Fibroblast of lung (primary cell): ENCODE measurements around the gene ACTR8. TPM values are rescaled to one million over a fixed set of nuclear protein-coding genes. Genes with fewer than 3 reads are reported as not detected.
"Not testable (repeated sequence)": the region's sequence is repeated elsewhere in the genome, so short reads cannot be mapped to it uniquely, and the experiment has no call there.

Source experiments
- DNase-seq, 2 donors: peaks; one replicate each; pipeline versions ENCODE4 v3.0.0 to v3.0.0-alpha.2; 2010; ENCODE audit warnings: low read depth in 2 of 2
- H2AFZ ChIP-seq: 2 replicates; pipeline ENCODE4 v1.5.1; 2012; ENCODE audit warnings: low read length, control low read depth, inconsistent platforms
- H3K27ac ChIP-seq: 2 replicates; pipeline ENCODE4 v1.5.1; 2011; ENCODE audit warnings: low read length, control low read depth; ENCODE audit not compliant: insufficient read depth
- H3K27me3 ChIP-seq: 2 replicates; pipeline ENCODE4 v1.5.1; 2011; ENCODE audit warnings: mild to moderate bottlenecking, low read length; ENCODE audit not compliant: control insufficient read depth, insufficient read depth
- H3K36me3 ChIP-seq: 2 replicates; pipeline ENCODE4 v1.5.1; 2011; ENCODE audit warnings: low read length; ENCODE audit not compliant: control insufficient read depth, insufficient read depth
- H3K4me1 ChIP-seq: 2 replicates; pipeline ENCODE4 v1.5.1; 2011; ENCODE audit warnings: low read length; ENCODE audit not compliant: control insufficient read depth, insufficient read depth; ENCODE audit errors: extremely low read depth
- H3K4me2 ChIP-seq: 2 replicates; pipeline ENCODE4 v1.5.1; 2011; ENCODE audit warnings: low read length, control low read depth; ENCODE audit not compliant: insufficient read depth; ENCODE audit errors: extremely low read depth
- H3K4me3 ChIP-seq, 4 experiments: fragments of 200-600 bp in 1 of 4; sonication (generic) in 1 of 4; replicated peaks in 1 of 4; 2 replicates each; pipeline ENCODE4 v1.5.1; 2011 to 2016; ENCODE audit warnings: low read length in 4 of 4, low read depth in 3 of 4, mild to moderate bottlenecking in 3 of 4, control low read depth in 2 of 4, inconsistent platforms in 1 of 4, mixed read lengths in 1 of 4; ENCODE audit not compliant: insufficient read depth in 1 of 4; ENCODE audit errors: control extremely low read depth in 1 of 4
- H3K79me2 ChIP-seq: 2 replicates; pipeline ENCODE4 v1.5.1; 2012; ENCODE audit warnings: mild to moderate bottlenecking, low read length, inconsistent platforms; ENCODE audit not compliant: control insufficient read depth, insufficient read depth
- H3K9ac ChIP-seq: 2 replicates; pipeline ENCODE4 v1.5.1; 2011; ENCODE audit warnings: mild to moderate bottlenecking, low read length, control low read depth; ENCODE audit not compliant: insufficient read depth
- H3K9me3 ChIP-seq: 2 replicates; pipeline ENCODE4 v1.5.1; 2012; ENCODE audit warnings: low read depth, low read length; ENCODE audit not compliant: control insufficient read depth, insufficient read depth
- H4K20me1 ChIP-seq: 2 replicates; pipeline ENCODE4 v1.5.1; 2011; ENCODE audit warnings: low read length; ENCODE audit not compliant: control insufficient read depth, insufficient read depth; ENCODE audit errors: extremely low read depth
- CTCF ChIP-seq, 2 donors: IDR thresholded peaks in 1 of 2; conservative IDR thresholded peaks in 1 of 2; 1 replicate in 1 of 2; 2 replicates in 1 of 2; pipeline ENCODE4 v1.5.1; 2011 to 2012; ENCODE audit warnings: low read length in 2 of 2, control low read depth in 1 of 2, inconsistent platforms in 1 of 2, low read depth in 1 of 2, mild to moderate bottlenecking in 1 of 2
- EZH2 ChIP-seq: IDR thresholded peaks from 2 replicates; pipeline ENCODE4 v1.5.1; 2012; ENCODE audit warnings: low read length, control low read depth, mild to moderate bottlenecking; ENCODE audit errors: missing control alignments
- polyA minus RNA-seq: library from RNA; depleted of rRNA, polyadenylated mRNA; stranded (reverse); fragments of >200 nt; gene quantifications from 2 replicates; pipeline ENCODE4 v1.2.3, GENCODE V29; 2011; ENCODE audit warnings: low replicate concordance
- polyA plus RNA-seq, 2 donors: library from polyadenylated mRNA; depleted of rRNA in 1 of 2; stranded (reverse) in 1 of 2; unstranded in 1 of 2; fragments of >200 nt; gene quantifications; 2 replicates each; pipeline ENCODE4 v1.2.1, GENCODE V29; 2011 to 2012; ENCODE audit warnings: missing spikeins in 1 of 2
- total RNA-seq: library from RNA; depleted of rRNA; stranded (reverse); fragments of >200 nt; gene quantifications from 2 replicates; pipeline ENCODE4 v1.2.1, GENCODE V29; 2014

ACTR8 gene, protein sequence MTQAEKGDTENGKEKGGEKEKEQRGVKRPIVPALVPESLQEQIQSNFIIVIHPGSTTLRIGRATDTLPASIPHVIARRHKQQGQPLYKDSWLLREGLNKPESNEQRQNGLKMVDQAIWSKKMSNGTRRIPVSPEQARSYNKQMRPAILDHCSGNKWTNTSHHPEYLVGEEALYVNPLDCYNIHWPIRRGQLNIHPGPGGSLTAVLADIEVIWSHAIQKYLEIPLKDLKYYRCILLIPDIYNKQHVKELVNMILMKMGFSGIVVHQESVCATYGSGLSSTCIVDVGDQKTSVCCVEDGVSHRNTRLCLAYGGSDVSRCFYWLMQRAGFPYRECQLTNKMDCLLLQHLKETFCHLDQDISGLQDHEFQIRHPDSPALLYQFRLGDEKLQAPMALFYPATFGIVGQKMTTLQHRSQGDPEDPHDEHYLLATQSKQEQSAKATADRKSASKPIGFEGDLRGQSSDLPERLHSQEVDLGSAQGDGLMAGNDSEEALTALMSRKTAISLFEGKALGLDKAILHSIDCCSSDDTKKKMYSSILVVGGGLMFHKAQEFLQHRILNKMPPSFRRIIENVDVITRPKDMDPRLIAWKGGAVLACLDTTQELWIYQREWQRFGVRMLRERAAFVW
- total RNA-seq (38.3 and 38.8 TPM in 2 replicates), polyA plus RNA-seq (28.7 and 35.0 TPM in 2 replicates), polyA minus RNA-seq (9.7 and 20.3 TPM in 2 replicates)
- 30.3 and 31.0 TPM in 2 replicates for polyA plus RNA-seq (2012)

- no peaks in the 10 kb centered on the region for H3K9me3 ChIP-seq
- peaks cover 17% of the 10 kb centered on the region for H3K79me2 ChIP-seq
- no peaks in the 10 kb centered on the region for H3K27me3 ChIP-seq
- H3K4me1 ChIP-seq: peaks cover 6% of the 10 kb centered on the region
- H2AFZ ChIP-seq: peak within 1 kb of the TSS; percentile 95
- peak; percentile 11 to 23 for TF ChIP-seq CTCF (conservative IDR thresholded peaks at IDR 0.05 in 1 of 2, IDR thresholded peaks at IDR 0.05 in 1 of 2; ENCODE audit: low read depth in 1 of 2, low read length in 2 of 2)
- no peak for TF ChIP-seq EZH2
- peak within 1 kb of the TSS; percentile 91 for H3K27ac ChIP-seq
- H3K4me2 ChIP-seq: peak within 1 kb of the TSS; percentile 81
- H4K20me1 ChIP-seq: peaks cover 1% of the 10 kb centered on the region
- peaks cover 13% of the 10 kb centered on the region for H3K36me3 ChIP-seq
- peak within 1 kb of the TSS; percentile 86 for H3K9ac ChIP-seq
- H3K4me3 ChIP-seq: peak within 1 kb of the TSS; percentile 68 to 92 (median 81)
- peak; percentile 78 to 86 for DNase-seq
Measured at GRCh38 chr3:53881691-53882593, at the start of gene ACTR8. Gene ACTR8, minus strand, starts transcription at chr3:53882152. Its CDS starts 51 bp downstream, at chr3:53882101.

DNA sequence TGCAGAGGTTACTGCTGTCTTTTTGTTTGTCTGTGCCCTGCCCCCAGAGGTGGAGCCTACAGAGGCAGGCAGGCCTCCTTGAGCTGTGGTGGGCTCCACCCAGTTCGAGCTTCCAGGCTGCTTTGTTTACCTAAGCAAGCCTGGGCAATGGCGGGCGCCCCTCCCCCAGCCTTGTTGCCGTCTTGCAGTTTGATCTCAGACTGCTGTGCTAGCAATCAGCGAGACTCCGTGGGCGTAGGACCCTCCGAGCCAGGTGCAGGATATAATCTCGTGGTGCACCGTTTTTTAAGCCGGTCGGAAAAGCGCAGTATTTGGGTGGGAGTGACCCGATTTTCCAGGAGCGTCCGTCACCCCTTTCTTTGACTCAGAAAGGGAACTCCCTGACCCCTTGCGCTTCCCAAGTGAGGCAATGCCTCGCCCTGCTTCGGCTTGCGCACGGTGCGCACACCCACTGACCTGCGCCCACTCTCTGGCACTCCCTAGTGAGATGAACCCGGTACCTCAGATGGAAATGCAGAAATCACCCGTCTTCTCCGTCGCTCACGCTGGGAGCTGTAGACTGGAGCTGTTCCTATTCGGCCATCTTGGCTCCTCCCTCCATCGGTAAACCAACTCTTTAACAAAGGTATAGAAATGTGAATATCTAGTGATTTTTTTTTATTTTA, 45.4 kb upstream of the ACTR8 start:
- not testable (repeated sequence) for H3K4me1 ChIP-seq, H3K4me3 ChIP-seq, H3K9ac ChIP-seq, DNase-seq, H4K20me1 ChIP-seq, H2AFZ ChIP-seq, H3K27me3 ChIP-seq, H3K79me2 ChIP-seq, H3K36me3 ChIP-seq, H3K9me3 ChIP-seq, H3K4me2 ChIP-seq, H3K27ac ChIP-seq

DNA sequence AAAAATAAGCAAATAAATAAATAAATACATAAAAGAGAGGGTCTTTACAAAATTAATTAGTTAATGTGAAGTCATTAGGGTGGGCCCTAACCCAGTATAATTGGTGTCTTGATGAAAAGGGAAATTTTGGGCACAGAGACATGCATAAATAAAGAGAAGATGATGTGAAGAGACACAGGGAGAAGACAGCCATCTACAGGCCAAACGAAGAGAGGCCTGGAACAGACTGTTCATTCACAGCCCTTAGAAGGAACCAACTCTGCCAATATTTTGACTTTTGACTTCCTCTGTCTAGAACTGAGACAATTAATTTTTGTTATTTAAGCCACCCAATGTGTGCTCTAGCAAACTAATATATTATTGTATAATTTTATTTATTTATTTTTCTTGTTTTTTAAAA, 39.3 kb upstream of the ACTR8 start:
- H3K4me1 ChIP-seq: no peaks in the 10 kb centered on the region
- DNase-seq: peak in 1 of 2 donors; percentile 7

More for the DNA sequence above, 39.3 kb upstream of the ACTR8 start:
- Histone ChIP-seq H2AFZ (no peak overlapping the region), H3K9me3 (no peaks in the 10 kb centered on the region), H3K36me3 (no peaks in the 10 kb centered on the region), H3K4me2 (no peak overlapping the region), H3K79me2 (no peaks in the 10 kb centered on the region), H3K27me3 (no peaks in the 10 kb centered on the region), H3K27ac (no peak overlapping the region), H3K4me3 (no peak overlapping the region), H3K9ac (no peak overlapping the region), H4K20me1 (no peaks in the 10 kb centered on the region)
- TF ChIP-seq EZH2: no peak
- TF ChIP-seq CTCF (conservative IDR thresholded peaks at IDR 0.05 in 1 of 2, IDR thresholded peaks at IDR 0.05 in 1 of 2; ENCODE audit: low read depth in 1 of 2, low read length in 2 of 2): peak; percentile 29 to 52
